GM21529 (cell line): Measurements from ENCODE around the gene DYNLRB2.

ENCODE experiments used
- ATAC-seq: cut with Tn5 transposase; IDR thresholded peaks from one replicate; pipeline ENCODE4 v1.9.1; 2021; ENCODE audit not compliant: unreplicated experiment

DYNLRB2 gene

GRCh38 chr16:80547145-80547544 lies 6.4 kb downstream of the DYNLRB2 start:
- ATAC-seq = no peak

- no peak for ATAC-seq
Measured at GRCh38 chr16:80552277-80552676, 11.5 kb downstream of the DYNLRB2 start.

- no peak for ATAC-seq
Measured at GRCh38 chr16:80554033-80554432, 13.2 kb downstream of the DYNLRB2 start.

GRCh38 chr16:80556481-80556880 lies 15.7 kb downstream of the DYNLRB2 start:
- ATAC-seq = no peak

GRCh38 chr16:80557037-80557436 lies 16.2 kb downstream of the DYNLRB2 start:
- ATAC-seq = no peak

- no peak for ATAC-seq
Measured at GRCh38 chr16:80559369-80559768, 18.6 kb downstream of the DYNLRB2 start.

GRCh38 chr16:80563066-80563465 lies 22.3 kb downstream of the DYNLRB2 start:
- ATAC-seq = no peak

- ATAC-seq = no peak
Measured at GRCh38 chr16:80564394-80564793, 23.6 kb downstream of the DYNLRB2 start.

- no peak for ATAC-seq
Measured at GRCh38 chr16:80569440-80570105, 28.8 kb downstream of the DYNLRB2 start.

- ATAC-seq = no peak
Measured at GRCh38 chr16:80570106-80570478, 29.3 kb downstream of the DYNLRB2 start.

GRCh38 chr16:80573700-80574120 lies 32.9 kb downstream of the DYNLRB2 start:
- ATAC-seq = no peak

GRCh38 chr16:80576343-80576912 lies 35.6 kb downstream of the DYNLRB2 start:
- ATAC-seq = no peak

- no peak for ATAC-seq
Measured at GRCh38 chr16:80577485-80578280, 36.9 kb downstream of the DYNLRB2 start.

GRCh38 chr16:80580109-80580832 lies 39.5 kb downstream of the DYNLRB2 start:
- peak; percentile 91 for ATAC-seq

- ATAC-seq = no peak
Measured at GRCh38 chr16:80583466-80583865, 42.7 kb downstream of the DYNLRB2 start.

GRCh38 chr16:80585764-80586163 lies 45.0 kb downstream of the DYNLRB2 start:
- peak; percentile 58 for ATAC-seq

- no peak for ATAC-seq
Measured at GRCh38 chr16:80586476-80586875, 45.7 kb downstream of the DYNLRB2 start.

GRCh38 chr16:80587071-80587470 lies 46.3 kb downstream of the DYNLRB2 start:
- no peak for ATAC-seq

- no peak for ATAC-seq
Measured at GRCh38 chr16:80591071-80591915, 50.5 kb downstream of the DYNLRB2 start.

- ATAC-seq = no peak
Measured at GRCh38 chr16:80592273-80592672, 51.5 kb downstream of the DYNLRB2 start.

GRCh38 chr16:80594756-80595155 lies 54.0 kb downstream of the DYNLRB2 start:
- ATAC-seq = no peak
